Muscle layer of colon (tissue), 2 donors: ENCODE data around the gene SDHAF4.
"Not testable (repeated sequence)": the region's sequence is repeated elsewhere in the genome, so short reads cannot be mapped to it uniquely, and the experiment has no call there.

Experiments
- H3K27ac ChIP-seq: one replicate; pipeline ENCODE4 v1.7.0; 2013; ENCODE audit warnings: low read depth, mild to moderate bottlenecking, low read length, moderate library complexity
- H3K27me3 ChIP-seq, 2 donors: one replicate each; pipeline ENCODE4 v1.7.0; 2013; ENCODE audit warnings: low read length in 2 of 2, mild to moderate bottlenecking in 2 of 2; ENCODE audit not compliant: insufficient read depth in 2 of 2, control insufficient read depth in 1 of 2
- H3K36me3 ChIP-seq: one replicate; pipeline ENCODE4 v1.7.0; 2013; ENCODE audit warnings: mild to moderate bottlenecking, low read length; ENCODE audit not compliant: insufficient read depth
- H3K4me1 ChIP-seq: one replicate; pipeline ENCODE4 v1.7.0; 2013; ENCODE audit warnings: mild to moderate bottlenecking, low read length; ENCODE audit not compliant: insufficient read depth
- H3K4me3 ChIP-seq, 2 donors: one replicate each; pipeline ENCODE4 v1.7.0; 2013; ENCODE audit warnings: low read length in 2 of 2, low read depth in 1 of 2, mild to moderate bottlenecking in 1 of 2, moderate library complexity in 1 of 2
- H3K9ac ChIP-seq: one replicate; pipeline ENCODE4 v1.7.0; 2013; ENCODE audit warnings: low read length
- H3K9me3 ChIP-seq: one replicate; pipeline ENCODE4 v1.7.0; 2013; ENCODE audit warnings: mild to moderate bottlenecking, low read length
- donor health status: abdominal sarcoma.
- donor health status: Adenocarcinoma of cecum.

The SDHAF4 gene

DNA sequence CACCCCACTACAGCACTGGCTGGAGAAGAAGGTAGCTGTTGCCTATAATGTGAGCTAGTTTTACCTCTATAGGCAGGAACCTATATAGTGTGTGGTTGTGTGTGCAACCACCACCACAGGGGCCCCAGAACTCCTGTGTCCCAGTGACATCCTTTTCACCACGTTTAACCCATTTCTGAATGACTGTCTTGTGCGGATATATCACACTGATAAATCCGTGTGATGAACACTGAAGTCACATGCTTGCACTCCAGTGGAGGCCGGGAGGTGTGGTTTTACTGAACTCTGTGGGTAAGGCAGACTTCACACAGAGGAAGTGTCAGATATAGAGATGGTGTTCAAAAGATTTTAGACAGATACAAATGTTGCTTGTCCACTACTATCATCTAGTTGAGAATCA is 32.5 kb downstream of the SDHAF4 start:
- H3K27ac ChIP-seq: no peak overlapping the region
- H3K4me1 ChIP-seq: no peaks in the 10 kb centered on the region
- no peaks in the 10 kb centered on the region for H3K9me3 ChIP-seq
- H3K9ac ChIP-seq: no peak overlapping the region
- H3K4me3 ChIP-seq: no peak overlapping the region
- no peaks in the 10 kb centered on the region for H3K36me3 ChIP-seq
- H3K27me3 ChIP-seq: no peaks in the 10 kb centered on the region

DNA sequence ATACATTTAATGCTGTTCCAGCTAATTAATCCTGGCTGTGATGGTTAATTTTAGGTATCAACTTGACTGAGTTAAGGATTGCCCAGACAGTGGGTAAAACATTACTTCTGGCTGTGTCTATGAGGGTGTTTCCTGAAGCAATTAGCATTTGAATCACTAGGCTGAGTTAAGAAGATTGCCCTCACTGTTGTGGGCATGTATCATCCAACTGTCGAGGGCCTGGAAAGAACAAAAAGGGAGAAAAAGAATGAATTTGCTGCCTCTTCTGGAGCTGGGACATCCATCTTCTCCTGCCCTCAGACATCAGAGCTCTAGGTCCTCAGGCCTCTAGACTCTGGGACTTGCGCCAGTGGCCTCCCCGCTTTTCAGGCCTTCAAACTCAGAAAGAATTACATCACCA is 34.3 kb downstream of the SDHAF4 start:
- Histone ChIP-seq H3K27ac (no peak overlapping the region), H3K27me3 (no peaks in the 10 kb centered on the region), H3K4me3 (no peak overlapping the region), H3K36me3 (no peaks in the 10 kb centered on the region), H3K9me3 (no peaks in the 10 kb centered on the region), H3K4me1 (no peaks in the 10 kb centered on the region), H3K9ac (no peak overlapping the region)

GRCh38 chr6:70604254-70604653 is 37.5 kb downstream of the SDHAF4 start:
- H3K9ac ChIP-seq: no peak overlapping the region
- no peaks in the 10 kb centered on the region for H3K27me3 ChIP-seq
- H3K27ac ChIP-seq: no peak overlapping the region
- H3K9me3 ChIP-seq: no peaks in the 10 kb centered on the region
- no peaks in the 10 kb centered on the region for H3K36me3 ChIP-seq
- H3K4me3 ChIP-seq: no peak overlapping the region
- H3K4me1 ChIP-seq: no peaks in the 10 kb centered on the region

DNA sequence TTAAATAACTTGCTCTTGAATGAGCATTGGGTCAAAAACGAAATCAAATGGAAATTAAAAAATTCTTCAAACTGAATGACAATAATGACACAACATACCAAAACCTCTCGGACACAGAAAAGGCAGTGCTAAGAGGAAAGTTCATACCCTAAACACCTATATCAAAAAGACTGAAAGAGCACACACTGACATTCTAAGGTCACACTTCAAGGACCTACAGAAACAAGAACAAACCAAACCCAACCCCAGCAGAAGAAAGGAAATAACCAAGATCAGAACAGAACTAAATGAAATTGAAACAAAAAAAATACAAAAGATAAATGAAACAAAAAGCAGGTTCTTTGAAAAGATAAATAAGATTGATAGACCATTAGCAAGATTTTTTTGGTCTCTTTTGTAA is 40.6 kb downstream of the SDHAF4 start:
- H3K9me3 ChIP-seq, H3K27me3 ChIP-seq, H3K36me3 ChIP-seq, H3K4me3 ChIP-seq, H3K27ac ChIP-seq, H3K9ac ChIP-seq, H3K4me1 ChIP-seq: not testable (repeated sequence)

DNA sequence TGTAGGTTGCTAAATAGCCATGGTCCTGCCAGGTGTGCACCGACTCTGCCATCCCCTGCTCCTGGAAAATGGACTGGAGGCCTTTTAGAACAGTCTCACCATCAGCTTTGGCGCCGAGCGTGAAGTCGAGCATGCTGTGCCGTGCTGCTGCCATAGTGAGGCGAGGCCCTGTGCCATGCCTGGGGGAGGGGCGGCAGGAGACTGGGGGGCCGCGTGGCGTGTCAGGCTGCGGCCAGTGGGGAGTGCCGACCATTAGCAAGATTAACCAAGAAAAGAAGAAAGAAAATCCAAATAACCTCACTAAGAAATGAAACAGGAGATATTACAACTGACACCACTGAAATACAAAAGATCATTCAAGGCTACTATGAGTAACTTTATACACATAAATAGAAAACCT is 42.5 kb downstream of the SDHAF4 start:
- H3K4me3 ChIP-seq, H3K4me1 ChIP-seq, H3K27ac ChIP-seq, H3K36me3 ChIP-seq, H3K9me3 ChIP-seq, H3K27me3 ChIP-seq, H3K9ac ChIP-seq: not testable (repeated sequence)

GRCh38 chr6:70616728-70617260 is 50.1 kb downstream of the SDHAF4 start:
- Histone ChIP-seq H3K27me3 (no peaks in the 10 kb centered on the region), H3K9me3 (no peaks in the 10 kb centered on the region), H3K4me3 (no peak overlapping the region), H3K9ac (no peak overlapping the region), H3K36me3 (no peaks in the 10 kb centered on the region), H3K4me1 (no peaks in the 10 kb centered on the region), H3K27ac (no peak overlapping the region)

GRCh38 chr6:70620746-70621145 is 54.0 kb downstream of the SDHAF4 start:
- H3K9ac ChIP-seq: no peak overlapping the region
- no peaks in the 10 kb centered on the region for H3K4me1 ChIP-seq
- no peaks in the 10 kb centered on the region for H3K27me3 ChIP-seq

GRCh38 chr6:70622461-70622860 is 55.7 kb downstream of the SDHAF4 start:
- Histone ChIP-seq H3K9me3 (no peaks in the 10 kb centered on the region), H3K27ac (no peak overlapping the region), H3K9ac (no peak overlapping the region), H3K4me1 (no peaks in the 10 kb centered on the region), H3K27me3 (no peaks in the 10 kb centered on the region), H3K36me3 (no peaks in the 10 kb centered on the region), H3K4me3 (no peak overlapping the region)

More at GRCh38 chr6:70620746-70621145, 54.0 kb downstream of the SDHAF4 start:
- H3K27ac ChIP-seq: no peak overlapping the region
- no peak overlapping the region for H3K4me3 ChIP-seq
- no peaks in the 10 kb centered on the region for H3K9me3 ChIP-seq
- H3K36me3 ChIP-seq: no peaks in the 10 kb centered on the region

GRCh38 chr6:70625436-70625835 is 58.7 kb downstream of the SDHAF4 start:
- H3K9ac ChIP-seq: no peak overlapping the region
- no peak overlapping the region for H3K27ac ChIP-seq
- H3K27me3 ChIP-seq: no peaks in the 10 kb centered on the region
- no peaks in the 10 kb centered on the region for H3K4me1 ChIP-seq
- no peaks in the 10 kb centered on the region for H3K9me3 ChIP-seq
- no peaks in the 10 kb centered on the region for H3K36me3 ChIP-seq
- H3K4me3 ChIP-seq: no peak overlapping the region

DNA sequence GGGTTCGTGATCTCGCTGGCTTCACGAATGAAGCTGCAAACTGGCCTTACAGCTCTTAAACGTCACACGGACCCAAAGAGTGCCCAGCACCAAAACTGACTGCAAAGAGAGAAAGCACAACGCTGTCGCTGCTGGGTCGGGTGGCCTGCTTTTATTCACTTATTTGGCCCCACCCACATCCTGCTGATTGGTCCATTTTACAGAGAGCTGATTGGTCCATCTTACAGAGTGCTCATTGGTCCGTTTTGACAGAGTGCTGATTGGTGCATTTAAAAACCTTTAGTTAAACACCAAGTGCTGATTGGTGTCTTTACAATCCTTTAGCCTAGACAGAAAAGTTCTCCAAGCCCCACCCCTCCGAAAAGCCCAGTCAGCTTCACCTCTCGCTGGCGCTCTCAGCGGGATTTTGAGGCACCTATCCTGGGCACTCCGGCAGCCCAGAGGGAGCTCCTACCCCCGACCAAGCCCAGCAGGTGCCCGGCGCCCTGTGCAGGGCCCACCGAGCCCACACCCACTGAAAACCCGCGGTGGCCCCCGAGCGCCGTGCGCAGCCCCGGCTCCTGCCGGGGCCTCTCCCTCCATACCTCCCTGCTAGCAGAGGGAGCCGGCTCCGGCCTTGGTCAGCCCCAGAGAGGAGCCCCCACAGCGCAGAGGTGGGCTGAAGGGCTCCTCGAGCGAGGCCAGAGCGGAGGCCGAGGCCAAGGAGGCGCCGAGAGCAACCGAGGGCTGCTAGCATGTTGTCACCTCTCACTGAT is 60.9 kb downstream of the SDHAF4 start:
- H3K27me3 ChIP-seq: no peaks in the 10 kb centered on the region
- no peaks in the 10 kb centered on the region for H3K4me1 ChIP-seq
- no peaks in the 10 kb centered on the region for H3K36me3 ChIP-seq
- no peaks in the 10 kb centered on the region for H3K9me3 ChIP-seq
- H3K9ac ChIP-seq: no peak overlapping the region
- H3K4me3 ChIP-seq: no peak overlapping the region
- no peak overlapping the region for H3K27ac ChIP-seq

DNA sequence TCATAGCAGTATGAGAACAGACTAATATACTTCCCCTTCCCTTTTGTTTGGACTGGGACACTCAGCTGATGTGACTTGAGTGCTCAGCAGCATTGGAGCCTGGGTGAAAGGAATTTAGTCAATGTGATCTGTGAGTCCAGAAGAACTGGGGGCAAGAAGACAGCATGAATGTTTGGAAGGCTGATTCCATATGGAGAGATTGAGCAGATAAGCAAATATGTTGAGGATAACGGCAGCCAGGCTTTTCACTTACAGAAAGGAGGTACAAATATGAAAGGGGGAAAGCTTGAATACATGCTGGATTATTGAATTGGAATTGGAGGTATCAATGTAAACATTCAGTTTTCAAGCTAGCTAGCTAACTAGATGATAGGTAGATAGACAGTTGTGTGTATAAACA is 63.2 kb downstream of the SDHAF4 start:
- H3K36me3 ChIP-seq: no peaks in the 10 kb centered on the region

DNA sequence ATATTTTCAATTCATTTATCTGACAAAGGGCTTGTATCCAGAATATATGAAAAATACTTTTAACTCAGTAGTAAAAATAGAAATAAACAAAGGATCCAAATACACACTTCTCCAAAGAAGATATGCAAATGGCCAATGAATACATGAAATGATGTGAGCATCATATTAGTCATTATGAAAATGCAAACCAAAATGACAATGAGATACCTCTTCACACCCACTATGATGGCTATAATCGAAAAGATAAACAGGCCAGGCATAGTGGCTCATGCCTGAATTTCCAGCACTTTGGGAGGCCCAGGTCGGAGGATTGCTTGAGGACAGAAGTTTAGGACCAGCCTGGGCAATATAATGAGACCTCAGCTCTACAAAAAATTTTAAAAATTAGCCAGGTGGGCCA is 67.1 kb downstream of the SDHAF4 start:
- H3K4me3 ChIP-seq: no peak overlapping the region
- H3K9ac ChIP-seq: no peak overlapping the region
- no peak overlapping the region for H3K27ac ChIP-seq
- H3K4me1 ChIP-seq: no peaks in the 10 kb centered on the region
- no peaks in the 10 kb centered on the region for H3K36me3 ChIP-seq
- H3K27me3 ChIP-seq: no peaks in the 10 kb centered on the region
- H3K9me3 ChIP-seq: no peaks in the 10 kb centered on the region

More for the DNA sequence above, 63.2 kb downstream of the SDHAF4 start:
- no peaks in the 10 kb centered on the region for H3K9me3 ChIP-seq
- H3K4me3 ChIP-seq: no peak overlapping the region
- H3K4me1 ChIP-seq: no peaks in the 10 kb centered on the region
- no peak overlapping the region for H3K27ac ChIP-seq
- H3K27me3 ChIP-seq: no peaks in the 10 kb centered on the region
- no peak overlapping the region for H3K9ac ChIP-seq
